ENCODE results near the gene SPNS3. TPM values are rescaled to one million over a fixed set of nuclear protein-coding genes. Genes with fewer than 3 reads are reported as not detected.

The SPNS3 gene
- polyA plus RNA-seq, 1 of the 3 experiments (the other 2 are of a cell fraction): 0.05 TPM

- H3K9ac ChIP-seq: no peak overlapping the region
- no peaks in the 10 kb centered on the region for H3K9me3 ChIP-seq
- H3K79me2 ChIP-seq (ENCODE audit: insufficient read depth): no peaks in the 10 kb centered on the region
- no peaks in the 10 kb centered on the region; a peak in 1 of 4 replicates for H3K4me1 ChIP-seq (ENCODE audit: control insufficient read depth in 1 of 2, insufficient read depth in 2 of 2, low read depth in 1 of 2, low read length in 1 of 2)
- ChIA-PET CTCF (no interaction called here), POLR2A (no interaction called here)
- H3K27ac ChIP-seq (ENCODE audit: low read depth in 2 of 2, low read length in 1 of 2): no peak overlapping the region
- no peaks in the 10 kb centered on the region for H3K36me3 ChIP-seq (replicated peaks in 1 of 2; ENCODE audit: control insufficient read depth in 1 of 2, insufficient read depth in 2 of 2, low read length in 1 of 2)
- no peaks in the 10 kb centered on the region for H3F3A ChIP-seq (replicated peaks; ENCODE audit: insufficient read depth)
- H3K27me3 ChIP-seq (ENCODE audit: insufficient read depth): no peaks in the 10 kb centered on the region
- TF ChIP-seq FOSL2 (IDR thresholded peaks at IDR 0.05; ENCODE audit: borderline replicate concordance, low read depth) (no peak), NRF1 (IDR thresholded peaks at IDR 0.05; ENCODE audit: low read depth, low read length) (no peak), RXRA (IDR thresholded peaks at IDR 0.05; ENCODE audit: borderline replicate concordance, low read depth) (no peak), JUND (IDR thresholded peaks at IDR 0.05) (no peak), SIN3A (IDR thresholded peaks at IDR 0.05; ENCODE audit: borderline replicate concordance, low read depth, low read length) (no peak), TAF1 (IDR thresholded peaks at IDR 0.05; ENCODE audit: borderline replicate concordance, low read depth, low read length) (no peak), NFIC (IDR thresholded peaks at IDR 0.05; ENCODE audit: borderline replicate concordance) (no peak), CHD2 (IDR thresholded peaks at IDR 0.05; ENCODE audit: low read length, partially characterized antibody) (no peak)
- no peaks in the 10 kb centered on the region for H4K20me1 ChIP-seq (ENCODE audit: insufficient read depth)
- no peak overlapping the region for H2AFZ ChIP-seq (ENCODE audit: low read depth)
- no peaks in the 10 kb centered on the region for H3K9me2 ChIP-seq
- WGBS (ENCODE audit: low lambda C conversion rate): 85% methylated on average over 4 of the region's 7 CpGs
- H3K4me3 ChIP-seq (ENCODE audit: low read depth in 2 of 2, low read length in 1 of 2): no peak overlapping the region
- DNase-seq: no peak
- H3K4me2 ChIP-seq: no peak overlapping the region
These were observed 80.5 kb downstream of the SPNS3 start for GRCh38 chr17:4514206-4514605.

GRCh38 chr17:4514779-4515178 is 81.0 kb downstream of the SPNS3 start:
- no peak overlapping the region for H3K9ac ChIP-seq
- no peaks in the 10 kb centered on the region for H3K9me3 ChIP-seq
- H3K27me3 ChIP-seq (ENCODE audit: insufficient read depth): no peaks in the 10 kb centered on the region
- no peaks in the 10 kb centered on the region for H4K20me1 ChIP-seq (ENCODE audit: insufficient read depth)
- H3K4me1 ChIP-seq (ENCODE audit: control insufficient read depth in 1 of 2, insufficient read depth in 2 of 2, low read depth in 1 of 2, low read length in 1 of 2): no peaks in the 10 kb centered on the region; a peak in 1 of 4 replicates
- no peaks in the 10 kb centered on the region for H3K9me2 ChIP-seq
- POLR2A ChIA-PET: no interaction called here
- 67% methylated on average over 10 of the region's 11 CpGs for WGBS (ENCODE audit: low lambda C conversion rate)
- H3K36me3 ChIP-seq (replicated peaks in 1 of 2; ENCODE audit: control insufficient read depth in 1 of 2, insufficient read depth in 2 of 2, low read length in 1 of 2): no peaks in the 10 kb centered on the region
- no peak overlapping the region for H3K4me2 ChIP-seq
- H2AFZ ChIP-seq (ENCODE audit: low read depth): no peak overlapping the region
- H3F3A ChIP-seq (replicated peaks; ENCODE audit: insufficient read depth): no peaks in the 10 kb centered on the region
- no peak for TF ChIP-seq FOXM1 (IDR thresholded peaks at IDR 0.05; ENCODE audit: low read depth)
- no peak for TF ChIP-seq NRF1 (IDR thresholded peaks at IDR 0.05; ENCODE audit: low read depth, low read length)
- no peak for TF ChIP-seq SIN3A (IDR thresholded peaks at IDR 0.05; ENCODE audit: borderline replicate concordance, low read depth, low read length)
- TF ChIP-seq RXRA (IDR thresholded peaks at IDR 0.05; ENCODE audit: borderline replicate concordance, low read depth): no peak
- no peak for TF ChIP-seq FOXJ3 (CRISPR knock-in tag; IDR thresholded peaks at IDR 0.05)
- TF ChIP-seq JUND (IDR thresholded peaks at IDR 0.05): no peak
- TF ChIP-seq NFIC (IDR thresholded peaks at IDR 0.05; ENCODE audit: borderline replicate concordance): no peak
- no peak for TF ChIP-seq SMC3 (IDR thresholded peaks at IDR 0.05; ENCODE audit: low read depth, low read length)
- TF ChIP-seq MEF2A (IDR thresholded peaks at IDR 0.05; ENCODE audit: borderline replicate concordance, low read depth): no peak
- no peak for TF ChIP-seq USF1 (IDR thresholded peaks at IDR 0.05; ENCODE audit: borderline replicate concordance, low read depth)
- H3K4me3 ChIP-seq (ENCODE audit: low read depth in 2 of 2, low read length in 1 of 2): no peak overlapping the region
- H3K27ac ChIP-seq (ENCODE audit: low read depth in 2 of 2, low read length in 1 of 2): no peak overlapping the region
- H3K79me2 ChIP-seq (ENCODE audit: insufficient read depth): no peaks in the 10 kb centered on the region
- no peak for DNase-seq
- CTCF ChIA-PET: no interaction called here
